Caco-2 (cell line): ENCODE measurements around the gene TMEM8B. TPM values are rescaled to one million over a fixed set of nuclear protein-coding genes. Genes with fewer than 3 reads are reported as not detected.
"Not testable (repeated sequence)": the region's sequence is repeated elsewhere in the genome, so short reads cannot be mapped to it uniquely, and the experiment has no call there.

ENCODE experiments used
- BruUV-seq: library from RNA; stranded (reverse); fragments of 400-500 nt; replicated peaks from 2 replicates; lab custom pipeline; 2021; lab: Mats Ljungman, UMichigan
- CTCF ChIA-PET: fragments of 300-600 bp; sonication (Branson Sonifier 250); formaldehyde crosslinking; loops from one replicate; lab custom pipeline; 2022; ENCODE audit warnings: antibody characterized with exemption; lab: Charles Lee
- POLR2A ChIA-PET: fragments of 300-600 bp; sonication (Branson Sonifier 250); formaldehyde crosslinking; loops from one replicate; lab custom pipeline; 2022; ENCODE audit warnings: antibody characterized with exemption; lab: Charles Lee
- DNase-seq, 2 experiments: peaks; one replicate each; pipeline versions ENCODE4 v3.0.0 to v3.0.0-alpha.2; 2020 to 2022
- H3K27me3 ChIP-seq: replicated peaks from 2 replicates; pipeline ENCODE4 v1.6.0; 2011; ENCODE audit warnings: low read length; ENCODE audit not compliant: control insufficient read depth, insufficient read depth
- H3K36me3 ChIP-seq: 2 replicates; pipeline ENCODE4 v1.5.1; 2011; ENCODE audit warnings: low read length; ENCODE audit not compliant: control insufficient read depth, insufficient read depth
- H3K4me1 ChIP-seq: fragments of 250-450 bp; sonication (Bioruptor Pico); 2 replicates; pipeline ENCODE4 v1.5.1; 2020; ENCODE audit warnings: mild to moderate bottlenecking
- H3K4me3 ChIP-seq: 2 replicates; pipeline ENCODE4 v1.5.1; 2011; ENCODE audit warnings: low read depth, mild to moderate bottlenecking, control low read depth, low read length
- H3K9me3 ChIP-seq: fragments of 250-450 bp; sonication (Bioruptor Pico); 2 replicates; pipeline ENCODE4 v1.5.1; 2020; ENCODE audit warnings: mild to moderate bottlenecking, moderate library complexity
- H3K27ac Mint-ChIP-seq: one replicate; pipeline ENCODE4 v1.8.0; 2022; ENCODE audit warnings: mixed read lengths; ENCODE audit not compliant: unreplicated experiment
- H3K27me3 Mint-ChIP-seq: one replicate; pipeline ENCODE4 v1.8.0; 2022; ENCODE audit warnings: mixed read lengths; ENCODE audit not compliant: insufficient read depth, unreplicated experiment
- H3K36me3 Mint-ChIP-seq: one replicate; pipeline ENCODE4 v1.8.0; 2022; ENCODE audit warnings: mild to moderate bottlenecking, mixed read lengths; ENCODE audit not compliant: insufficient read depth, unreplicated experiment
- H3K4me1 Mint-ChIP-seq: one replicate; pipeline ENCODE4 v1.8.0; 2022; ENCODE audit warnings: low read depth, mixed read lengths; ENCODE audit not compliant: unreplicated experiment
- H3K4me3 Mint-ChIP-seq: one replicate; pipeline ENCODE4 v1.8.0; 2022; ENCODE audit warnings: mild to moderate bottlenecking, moderate library complexity, mixed read lengths; ENCODE audit not compliant: unreplicated experiment
- H3K9me3 Mint-ChIP-seq: one replicate; pipeline ENCODE4 v1.8.0; 2022; ENCODE audit warnings: mixed read lengths; ENCODE audit not compliant: unreplicated experiment
- CTCF ChIP-seq, 2 experiments: fragments of 200-600 bp in 1 of 2; IDR thresholded peaks; 1 replicate in 1 of 2; 2 replicates in 1 of 2; pipeline versions ENCODE4 v1.5.1 to v1.8.0; 2011 to 2022; ENCODE audit warnings: antibody characterized with exemption in 1 of 2, control low read depth in 1 of 2, inconsistent platforms in 1 of 2, low read depth in 1 of 2, low read length in 1 of 2, mild to moderate bottlenecking in 1 of 2, moderate library complexity in 1 of 2; ENCODE audit not compliant: insufficient read depth in 1 of 2, severe bottlenecking in 1 of 2, unreplicated experiment in 1 of 2
- intact Hi-C: fragments of 100-400 bp; cut with micrococcal nuclease; formaldehyde crosslinking; loops from one replicate; pipeline ENCODE4 v1.10.0; 2022; ENCODE audit not compliant: unreplicated experiment
- total RNA-seq: library from RNA; stranded (reverse); gene quantifications from 2 replicates; pipeline ENCODE4 v1.2.3, GENCODE V29; 2022

Gene TMEM8B
- total RNA-seq, 1 experiment from 2014 or later: 4.9 TPM

GRCh38 chr9:35891646-35892045 is 62.6 kb downstream of the TMEM8B start:
- no peak overlapping the region for H3K27ac Mint-ChIP-seq
- no peak for DNase-seq

GRCh38 chr9:35892051-35892450 is 63.0 kb downstream of the TMEM8B start:
- CTCF ChIA-PET: interaction anchor here (0.7 to 1.7 kb wide), 2 partner anchors 10 to 51 kb away, joined by 3 to 7 read pairs; no protein-coding TSS in a partner anchor
- Mint-ChIP-seq H3K4me3 (no peak overlapping the region), H3K27me3 (peaks cover 13% of the 10 kb centered on the region), H3K4me1 (no peaks in the 10 kb centered on the region), H3K27ac (no peak overlapping the region), H3K36me3 (no peaks in the 10 kb centered on the region), H3K9me3 (no peaks in the 10 kb centered on the region)
- intact Hi-C loops: no loop called here
- H3K4me3 ChIP-seq: no peak overlapping the region
- POLR2A ChIA-PET: no interaction called here
- DNase-seq: no peak
- no peak for TF ChIP-seq CTCF (IDR thresholded peaks at IDR 0.05; ENCODE audit: insufficient read depth in 1 of 2, low read depth in 1 of 2, low read length in 1 of 2, severe bottlenecking in 1 of 2, unreplicated experiment in 1 of 2)
- no peaks in the 10 kb centered on the region for H3K4me1 ChIP-seq
- H3K36me3 ChIP-seq: no peaks in the 10 kb centered on the region
- no TSS peak for BruUV-seq
- H3K9me3 ChIP-seq: no peaks in the 10 kb centered on the region
- H3K27me3 ChIP-seq: no peaks in the 10 kb centered on the region

More at GRCh38 chr9:35891646-35892045, 62.6 kb downstream of the TMEM8B start:
- no peaks in the 10 kb centered on the region for H3K27me3 ChIP-seq
- TF ChIP-seq CTCF (IDR thresholded peaks at IDR 0.05; ENCODE audit: insufficient read depth in 1 of 2, low read depth in 1 of 2, low read length in 1 of 2, severe bottlenecking in 1 of 2, unreplicated experiment in 1 of 2): no peak
- no TSS peak for BruUV-seq
- no peak overlapping the region for H3K4me3 ChIP-seq
- H3K9me3 Mint-ChIP-seq: no peaks in the 10 kb centered on the region
- intact Hi-C loops: no loop called here
- ChIA-PET CTCF (interaction anchor here (1.7 kb wide), 1 partner anchor 9 kb away, joined by 7 read pairs; no protein-coding TSS in a partner anchor), POLR2A (no interaction called here)
- no peaks in the 10 kb centered on the region for H3K36me3 Mint-ChIP-seq
- no peaks in the 10 kb centered on the region for H3K9me3 ChIP-seq
- no peaks in the 10 kb centered on the region for H3K4me1 Mint-ChIP-seq
- H3K36me3 ChIP-seq: no peaks in the 10 kb centered on the region
- H3K4me1 ChIP-seq: no peaks in the 10 kb centered on the region
- peaks cover 13% of the 10 kb centered on the region for H3K27me3 Mint-ChIP-seq
- H3K4me3 Mint-ChIP-seq: no peak overlapping the region

- Histone ChIP-seq H3K4me3 (no peak overlapping the region), H3K9me3 (no peaks in the 10 kb centered on the region), H3K36me3 (no peaks in the 10 kb centered on the region), H3K27me3 (no peaks in the 10 kb centered on the region), H3K4me1 (no peaks in the 10 kb centered on the region; the same call in 1 of the 2 replicates)
- no peaks in the 10 kb centered on the region for H3K36me3 Mint-ChIP-seq
- peaks cover 15% of the 10 kb centered on the region for H3K27me3 Mint-ChIP-seq
- no peak overlapping the region for H3K27ac Mint-ChIP-seq
- H3K4me1 Mint-ChIP-seq: no peaks in the 10 kb centered on the region
- no peak for TF ChIP-seq CTCF (IDR thresholded peaks at IDR 0.05; ENCODE audit: insufficient read depth in 1 of 2, low read depth in 1 of 2, low read length in 1 of 2, severe bottlenecking in 1 of 2, unreplicated experiment in 1 of 2)
- ChIA-PET POLR2A (no interaction called here), CTCF (no interaction called here)
- H3K9me3 Mint-ChIP-seq: no peaks in the 10 kb centered on the region
- DNase-seq: no peak
- no peak overlapping the region for H3K4me3 Mint-ChIP-seq
- intact Hi-C loops: no loop called here
- no TSS peak for BruUV-seq
Measured at GRCh38 chr9:35896570-35896969, 67.5 kb downstream of the TMEM8B start.

GRCh38 chr9:35897376-35898099 is 68.5 kb downstream of the TMEM8B start:
- H3K4me1 ChIP-seq, CTCF ChIA-PET, intact Hi-C loops, H3K9me3 Mint-ChIP-seq, H3K27me3 ChIP-seq, DNase-seq, H3K27me3 Mint-ChIP-seq, BruUV-seq, POLR2A ChIA-PET, H3K36me3 Mint-ChIP-seq, H3K4me3 ChIP-seq, H3K36me3 ChIP-seq, H3K27ac Mint-ChIP-seq, H3K9me3 ChIP-seq, H3K4me1 Mint-ChIP-seq, H3K4me3 Mint-ChIP-seq: not testable (repeated sequence)
